GM12873 (cell line): ENCODE measurements around the gene PPP2R2D.

Source experiments
- TF ChIP-seq, protein P1 (sequence below): IDR thresholded peaks from 2 replicates; pipeline ENCODE4 v1.5.1; 2012; ENCODE audit warnings: low read depth, mild to moderate bottlenecking, moderate library complexity, low read length, control low read depth; ENCODE audit not compliant: insufficient read depth; ENCODE audit errors: missing control alignments

PPP2R2D gene

DNA sequence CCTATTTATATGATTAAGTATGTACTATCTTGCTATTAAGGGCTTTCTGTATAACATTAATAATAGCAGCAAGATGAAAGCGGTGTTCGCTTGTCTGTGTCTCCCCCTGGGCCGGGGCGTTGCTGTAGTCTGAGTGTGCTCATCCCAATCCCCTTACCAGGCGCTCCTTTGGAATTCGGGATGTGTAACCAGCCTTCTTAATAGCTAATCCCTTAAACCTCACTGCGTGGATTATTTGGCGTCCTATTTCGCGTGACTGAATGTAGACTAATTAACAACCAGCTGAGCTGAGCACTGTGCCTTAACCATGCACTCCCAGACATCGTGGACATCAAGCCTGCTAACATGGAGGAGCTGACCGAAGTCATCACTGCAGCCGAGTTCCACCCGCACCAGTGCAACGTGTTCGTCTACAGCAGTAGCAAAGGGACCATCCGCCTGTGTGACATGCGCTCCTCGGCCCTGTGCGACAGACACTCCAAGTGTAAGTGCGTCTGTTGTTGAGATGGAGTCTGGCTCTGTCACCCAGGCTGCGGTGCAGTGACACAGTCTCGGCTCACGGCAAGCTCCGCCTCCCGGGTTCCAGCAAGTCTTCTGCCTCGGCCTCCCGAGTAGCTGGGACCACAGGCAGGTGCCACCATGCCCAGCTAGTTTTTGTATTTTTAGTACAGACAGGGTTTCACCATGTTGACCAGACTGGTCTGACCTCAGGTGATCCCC, 44.3 kb downstream of the PPP2R2D start:
- TF ChIP-seq, protein P1, sequence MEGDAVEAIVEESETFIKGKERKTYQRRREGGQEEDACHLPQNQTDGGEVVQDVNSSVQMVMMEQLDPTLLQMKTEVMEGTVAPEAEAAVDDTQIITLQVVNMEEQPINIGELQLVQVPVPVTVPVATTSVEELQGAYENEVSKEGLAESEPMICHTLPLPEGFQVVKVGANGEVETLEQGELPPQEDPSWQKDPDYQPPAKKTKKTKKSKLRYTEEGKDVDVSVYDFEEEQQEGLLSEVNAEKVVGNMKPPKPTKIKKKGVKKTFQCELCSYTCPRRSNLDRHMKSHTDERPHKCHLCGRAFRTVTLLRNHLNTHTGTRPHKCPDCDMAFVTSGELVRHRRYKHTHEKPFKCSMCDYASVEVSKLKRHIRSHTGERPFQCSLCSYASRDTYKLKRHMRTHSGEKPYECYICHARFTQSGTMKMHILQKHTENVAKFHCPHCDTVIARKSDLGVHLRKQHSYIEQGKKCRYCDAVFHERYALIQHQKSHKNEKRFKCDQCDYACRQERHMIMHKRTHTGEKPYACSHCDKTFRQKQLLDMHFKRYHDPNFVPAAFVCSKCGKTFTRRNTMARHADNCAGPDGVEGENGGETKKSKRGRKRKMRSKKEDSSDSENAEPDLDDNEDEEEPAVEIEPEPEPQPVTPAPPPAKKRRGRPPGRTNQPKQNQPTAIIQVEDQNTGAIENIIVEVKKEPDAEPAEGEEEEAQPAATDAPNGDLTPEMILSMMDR: no peak

DNA sequence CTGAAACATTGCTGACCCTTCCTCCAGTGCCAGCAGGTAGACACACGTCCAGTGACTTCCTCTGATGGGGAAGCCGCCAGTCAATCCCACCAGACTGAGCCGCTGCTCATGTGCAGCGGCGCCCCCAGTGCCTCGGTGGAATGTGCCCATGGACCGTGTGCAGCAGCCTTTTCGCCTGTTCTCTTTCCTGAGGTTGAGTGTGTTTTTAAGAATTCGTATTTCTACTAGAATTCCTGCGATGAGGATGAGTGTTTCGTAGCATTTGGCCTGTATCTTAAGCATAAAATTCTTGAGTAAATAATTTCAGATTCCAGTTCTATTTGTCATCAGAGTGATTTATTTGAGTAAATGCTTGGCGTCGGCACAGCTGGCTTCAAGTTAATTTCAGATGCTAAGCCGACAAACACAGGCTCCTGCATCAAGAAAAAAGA, 45.5 kb downstream of the PPP2R2D start:
- TF ChIP-seq, protein P1: no peak

DNA sequence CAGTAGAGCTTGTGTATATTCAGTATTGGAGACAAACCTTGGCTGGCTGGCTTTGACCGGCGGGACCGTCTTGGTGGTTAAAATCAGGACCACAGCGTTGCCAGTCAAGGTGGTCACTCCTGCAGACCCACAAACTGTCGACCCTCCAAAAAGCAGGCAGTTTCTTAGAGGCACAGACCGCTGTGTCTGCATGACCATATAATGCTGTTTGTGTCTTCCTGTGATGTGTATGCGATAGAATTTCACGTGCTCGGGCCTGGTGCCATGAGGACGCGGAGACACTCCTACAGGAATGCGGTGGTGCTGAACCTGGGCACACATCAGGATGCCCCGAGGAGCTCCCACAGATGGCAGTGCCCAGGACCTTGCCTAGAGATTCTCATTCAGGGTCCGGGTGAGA, 46.1 kb downstream of the PPP2R2D start:
- TF ChIP-seq, protein P1: no peak

DNA sequence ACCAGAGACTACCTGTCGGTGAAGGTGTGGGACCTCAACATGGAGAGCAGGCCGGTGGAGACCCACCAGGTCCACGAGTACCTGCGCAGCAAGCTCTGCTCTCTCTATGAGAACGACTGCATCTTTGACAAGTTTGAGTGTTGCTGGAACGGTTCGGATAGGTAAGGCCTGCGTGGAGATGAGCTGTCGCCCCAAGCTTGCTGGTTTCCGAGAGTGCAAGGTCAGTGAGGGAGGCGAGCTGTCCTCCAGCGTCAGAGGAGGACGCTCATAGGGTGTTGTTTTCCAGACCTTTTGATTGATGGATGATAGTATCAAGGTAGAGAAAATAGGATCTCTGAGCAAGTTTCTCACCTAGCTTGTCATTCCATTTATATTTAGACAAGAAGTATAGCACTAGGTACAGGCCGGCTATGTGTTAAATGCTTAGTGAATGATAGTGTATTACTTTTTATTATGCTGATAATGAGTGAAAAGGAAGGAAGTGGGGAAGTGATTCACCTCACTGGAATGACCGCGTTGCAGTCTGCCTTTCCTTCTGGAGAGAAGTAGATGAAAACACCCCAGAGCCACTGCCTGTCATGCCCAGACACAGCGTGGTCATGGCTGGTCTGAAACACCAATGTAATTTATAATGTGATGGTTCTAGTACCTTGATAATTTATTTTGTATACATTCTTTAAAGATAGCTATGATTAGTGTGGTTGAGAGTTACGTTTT, 47.0 kb downstream of the PPP2R2D start:
- TF ChIP-seq, protein P1: no peak

DNA sequence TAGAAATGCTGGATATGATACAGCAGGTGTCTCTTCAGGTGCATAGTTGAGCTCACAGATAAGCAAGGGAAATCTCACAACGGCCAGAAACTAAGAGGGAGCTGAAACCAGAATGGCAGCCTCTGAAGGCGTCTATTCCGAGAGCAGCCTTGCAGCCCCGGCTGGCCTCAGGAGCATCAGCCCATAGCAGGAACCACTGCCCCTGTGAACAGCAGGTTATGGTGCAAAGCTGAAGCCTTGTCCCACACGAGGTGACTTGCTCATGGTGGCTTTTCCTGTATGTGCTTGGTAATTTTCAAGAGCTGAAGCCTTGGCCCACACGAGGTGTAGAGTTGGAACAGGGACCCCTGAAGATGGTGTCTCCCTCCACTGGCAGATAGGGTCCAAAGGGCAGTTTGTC, 47.7 kb downstream of the PPP2R2D start:
- TF ChIP-seq, protein P1: no peak

DNA sequence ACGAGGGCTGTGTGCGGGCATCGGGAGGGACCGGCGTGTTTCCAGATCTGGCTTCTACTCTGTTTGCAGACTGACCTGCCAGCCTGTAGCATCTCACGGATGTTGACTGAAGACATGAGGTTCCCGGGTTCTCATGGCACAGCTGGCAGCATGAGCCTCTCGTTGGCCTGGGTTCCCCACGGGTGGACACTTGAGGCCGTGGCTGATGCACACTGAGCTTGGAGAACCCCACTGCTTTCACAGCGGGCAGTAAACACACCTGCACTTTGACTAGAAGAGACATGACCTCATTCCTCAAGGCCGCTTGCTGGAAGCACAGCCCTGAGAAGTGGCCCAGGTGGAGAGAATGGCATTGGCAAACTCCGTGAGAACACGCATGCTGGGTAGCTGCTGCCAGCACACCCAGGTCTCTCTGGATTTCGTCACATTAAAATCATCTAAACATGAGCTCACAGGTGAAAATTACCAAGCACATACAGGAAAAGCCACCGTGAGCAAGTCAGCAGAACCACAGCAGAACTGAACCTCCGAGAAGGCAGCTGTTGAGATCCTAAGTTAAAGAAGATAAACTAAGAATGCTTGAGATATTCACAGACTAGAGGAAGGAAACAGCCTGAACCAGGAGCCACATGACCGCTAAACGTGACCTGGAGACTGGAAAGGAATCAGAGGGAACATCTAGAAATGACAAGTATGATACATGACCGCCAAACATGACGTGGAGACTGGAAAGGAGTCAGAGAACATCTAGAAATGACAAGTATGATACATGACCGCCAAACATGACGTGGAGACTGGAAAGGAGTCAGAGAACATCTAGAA, 48.4 kb downstream of the PPP2R2D start:
- TF ChIP-seq, protein P1: no peak
